ENCODE results near the gene SYNGR1. TPM values are rescaled to one million over a fixed set of nuclear protein-coding genes. Genes with fewer than 3 reads are reported as not detected.

SYNGR1 gene
- total and polyA plus RNA-seq, 2 of the 8 experiments (the other 6 are each of a cell fraction or from before 2014, with no cell fraction given) = 32.5 to 84.7 TPM

GRCh38 chr22:39369586-39369985 is 19.8 kb downstream of the SYNGR1 start (continued):
- no peak for TF ChIP-seq CHD7 (IDR thresholded peaks at IDR 0.05; ENCODE audit: insufficient replicate concordance, low read length)
